AG04450 (cell line): ENCODE measurements around the gene NAV1. TPM values are rescaled to one million over a fixed set of nuclear protein-coding genes. Genes with fewer than 3 reads are reported as not detected.

Source experiments
- CTCF ChIA-PET: fragments of 300-600, 350-600 bp; formaldehyde crosslinking; extraction: SDS; loops from one replicate; lab custom pipeline; 2022; ENCODE audit warnings: antibody characterized with exemption, inconsistent platforms; lab: Charles Lee
- POLR2A ChIA-PET: fragments of 350-600 bp; formaldehyde crosslinking; extraction: SDS; loops from one replicate; lab custom pipeline; 2021; ENCODE audit warnings: antibody characterized with exemption, inconsistent platforms; lab: Yijun Ruan, JAX
- DNase-seq: peaks from one replicate; pipeline ENCODE4 v3.0.0-alpha.2; 2011; ENCODE audit warnings: low read depth, low spot score
- H3K27ac ChIP-seq: one replicate; pipeline ENCODE4 v1.5.1; 2012; ENCODE audit warnings: low read depth, low read length, control low read depth
- H3K27me3 ChIP-seq: one replicate; pipeline ENCODE4 v1.6.0; 2012; ENCODE audit warnings: low read length; ENCODE audit not compliant: control insufficient read depth, insufficient read depth
- H3K4me3 ChIP-seq: 2 replicates; pipeline ENCODE4 v1.5.1; 2011; ENCODE audit warnings: mild to moderate bottlenecking, low read depth, low read length, control low read depth
- H3K9me3 ChIP-seq: 2 replicates; pipeline ENCODE4 v1.5.1; 2012; ENCODE audit warnings: low read length; ENCODE audit not compliant: control insufficient read depth, insufficient read depth
- CTCF ChIP-seq: IDR thresholded peaks from 2 replicates; pipeline ENCODE4 v1.5.1; 2011; ENCODE audit warnings: low read depth, low read length, control low read depth, inconsistent platforms
- polyA plus RNA-seq: library from polyadenylated mRNA; depleted of rRNA; stranded (reverse); fragments of >200 nt; gene quantifications from 2 replicates; pipeline ENCODE4 v1.2.3, GENCODE V29; 2011

The NAV1 gene
- polyA plus RNA-seq, 1 experiment: 17.5 TPM

DNA sequence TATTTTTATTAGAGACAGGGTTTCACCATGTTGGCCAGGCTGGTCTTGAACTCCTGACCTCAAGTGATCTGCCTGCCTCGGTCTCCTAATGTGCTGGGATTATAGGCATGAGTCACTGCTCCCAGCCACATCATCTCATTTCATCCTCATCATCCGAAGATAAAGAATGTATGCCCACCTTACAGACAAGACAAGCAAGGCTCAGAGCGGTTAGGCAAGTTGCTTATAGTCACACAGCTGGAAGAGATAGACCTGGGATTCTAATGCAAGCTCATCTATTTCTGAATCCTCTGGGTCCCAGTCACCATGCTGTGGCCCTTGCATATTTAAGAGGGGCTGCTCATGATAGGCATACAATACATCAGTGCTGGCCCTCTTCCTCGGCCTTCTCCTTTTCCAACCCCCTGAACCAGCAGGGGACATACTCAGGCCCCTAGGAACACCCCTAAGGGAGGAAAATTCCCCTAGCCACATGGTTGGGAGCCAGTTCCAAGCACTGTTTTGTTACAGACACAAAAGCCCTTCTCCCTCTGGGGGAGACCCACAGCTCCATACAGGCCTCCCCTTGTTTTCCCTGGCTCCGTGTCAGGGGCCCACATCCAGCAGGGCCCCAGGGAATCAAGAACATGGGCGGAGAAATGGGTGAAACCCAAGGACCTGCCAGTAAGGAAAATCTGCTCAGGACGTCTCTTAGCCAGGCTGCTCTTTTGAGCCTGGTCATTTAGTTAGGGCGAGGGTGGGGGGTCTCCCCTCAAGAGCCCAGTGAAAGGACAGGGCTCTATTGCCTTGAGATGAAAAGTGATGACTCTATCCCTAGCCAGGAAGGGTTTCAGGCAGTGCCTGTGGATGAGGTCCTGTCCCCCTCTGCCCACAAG, 38.9 kb upstream of the NAV1 start:
- CTCF ChIA-PET: interaction anchor here (1.0 to 9.2 kb wide), 4 partner anchors 13 to 295 kb away, joined by 4 to 75 read pairs (median 4); no protein-coding TSS in a partner anchor

GRCh38 chr1:201500670-201501120, 38.2 kb upstream of the NAV1 start:
- no peaks in the 10 kb centered on the region for H3K27me3 ChIP-seq
- H3K4me3 ChIP-seq: no peak overlapping the region; the same call in 1 of the 2 replicates
- H3K27ac ChIP-seq: peak overlapping the region; percentile 72
- no peaks in the 10 kb centered on the region for H3K9me3 ChIP-seq
- ChIA-PET CTCF (interaction anchor here (1.4 to 9.2 kb wide), 3 partner anchors 12 to 65 kb away, joined by 5 to 75 read pairs (median 27); no protein-coding TSS in a partner anchor), POLR2A (interaction anchor here (1.0 to 2.2 kb wide), 2 partner anchors 10 to 11 kb away, joined by 4 to 8 read pairs; no protein-coding TSS in a partner anchor)
- DNase-seq: no peak
- no peak for TF ChIP-seq CTCF

More for the DNA sequence above, 38.9 kb upstream of the NAV1 start:
- no peak overlapping the region; the same call in 1 of the 2 replicates for H3K4me3 ChIP-seq
- peak overlapping the region; percentile 72 for H3K27ac ChIP-seq
- TF ChIP-seq CTCF: no peak
- no peaks in the 10 kb centered on the region for H3K9me3 ChIP-seq
- DNase-seq: no peak
- H3K27me3 ChIP-seq: no peaks in the 10 kb centered on the region
- POLR2A ChIA-PET: interaction anchor here (2.2 kb wide), 1 partner anchor 9 kb away, joined by 8 read pairs; no protein-coding TSS in a partner anchor

GRCh38 chr1:201501144-201501543, 37.8 kb upstream of the NAV1 start:
- no peaks in the 10 kb centered on the region for H3K9me3 ChIP-seq
- no peaks in the 10 kb centered on the region for H3K27me3 ChIP-seq
- H3K4me3 ChIP-seq: no peak overlapping the region
- no peak for TF ChIP-seq CTCF
- ChIA-PET POLR2A (interaction anchor here (1.0 to 2.7 kb wide), 3 partner anchors 10 to 19 kb away, joined by 4 to 14 read pairs (median 8); no protein-coding TSS in a partner anchor), CTCF (interaction anchor here (1.4 to 9.2 kb wide), 3 partner anchors 11 to 65 kb away, joined by 5 to 75 read pairs (median 27); no protein-coding TSS in a partner anchor)
- peak; percentile 47 for DNase-seq
- peak overlapping the region; percentile 72 for H3K27ac ChIP-seq

DNA sequence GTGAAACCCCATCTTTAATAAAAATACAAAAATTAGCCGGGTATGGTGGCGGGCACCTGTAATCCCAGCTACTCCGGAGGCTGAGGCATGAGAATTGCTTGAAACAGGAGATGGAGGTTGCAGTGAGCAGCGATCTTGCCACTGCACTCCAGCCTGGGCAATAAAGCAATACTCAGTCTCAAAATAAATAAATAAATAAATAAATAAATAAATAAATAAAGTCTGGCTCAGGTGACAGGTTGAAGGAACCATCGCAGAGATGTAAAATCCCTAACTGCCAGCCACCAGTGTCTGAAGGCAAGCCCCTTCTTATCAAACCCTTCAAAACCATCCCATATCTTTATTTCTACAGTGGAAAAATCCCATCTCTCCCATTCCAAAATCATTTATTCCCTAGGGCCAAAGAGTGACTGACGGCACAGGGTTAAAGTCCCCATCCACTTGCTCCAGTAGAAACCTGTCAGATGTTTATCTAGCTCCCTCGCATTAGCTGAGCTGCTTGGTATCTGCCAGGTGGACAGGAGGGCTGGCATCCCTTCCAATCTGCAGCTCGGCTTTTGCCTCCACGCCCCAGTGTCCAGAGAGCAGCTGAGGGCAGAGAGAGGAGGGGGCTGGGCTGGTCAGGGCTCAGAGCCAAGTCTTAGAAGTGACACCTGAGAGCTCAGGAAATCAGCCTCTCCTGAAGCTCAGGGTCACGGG, 37.0 kb upstream of the NAV1 start:
- TF ChIP-seq CTCF: no peak
- Histone ChIP-seq H3K4me3 (peak overlapping the region; percentile 25; the same call in 1 of the 2 replicates), H3K9me3 (no peaks in the 10 kb centered on the region; the same call in 1 of the 2 replicates), H3K27me3 (no peaks in the 10 kb centered on the region), H3K27ac (peak overlapping the region; percentile 99)
- CTCF ChIA-PET: interaction anchor here (0.6 to 4.1 kb wide), 5 partner anchors 11 to 1905 kb away, joined by 3 to 66 read pairs (median 17); no protein-coding TSS in a partner anchor
- POLR2A ChIA-PET: interaction anchor here (2.7 to 4.3 kb wide), 4 partner anchors 8 to 41 kb away, joined by 14 to 66 read pairs (median 20); no protein-coding TSS in a partner anchor
- no peak for DNase-seq
